HepG2 (cell line): ENCODE results near the gene VEGFB. TPM values are rescaled to one million over a fixed set of nuclear protein-coding genes. Genes with fewer than 3 reads are reported as not detected.

Experiments used
- CEBPG ChIP-seq: IDR thresholded peaks from 2 replicates; pipeline ENCODE4 v1.6.1; 2016
- ETV5 ChIP-seq: IDR thresholded peaks from 2 replicates; pipeline ENCODE4 v1.6.1; 2018; ENCODE audit warnings: missing biosample characterization, missing genetic modification reagents, inconsistent platforms, borderline replicate concordance
- GATAD1 ChIP-seq: IDR thresholded peaks from 2 replicates; pipeline ENCODE4 v1.6.1; 2016; ENCODE audit warnings: missing genetic modification reagents, missing compliant biosample characterization
- HCFC1 ChIP-seq: fragments of 150-350 bp; IDR thresholded peaks from 2 replicates; pipeline ENCODE4 v1.6.1; 2014; ENCODE audit warnings: low read depth, low read length
- HNRNPL ChIP-seq: fragments of 200-400 bp; formaldehyde crosslinking; IDR thresholded peaks from 2 replicates; pipeline ENCODE4 v1.6.1; 2017; ENCODE audit warnings: mild to moderate bottlenecking, low read depth, low read length
- HOXD1 ChIP-seq: sonication (generic); formaldehyde crosslinking; IDR thresholded peaks from 2 replicates; pipeline ENCODE4 v1.5.0; 2020; ENCODE audit warnings: missing genetic modification reagents
- IRF2 ChIP-seq: IDR thresholded peaks from 2 replicates; pipeline ENCODE4 v1.6.1; 2018; ENCODE audit warnings: missing genetic modification reagents, missing compliant biosample characterization
- KDM5B ChIP-seq: sonication (generic); formaldehyde crosslinking; IDR thresholded peaks from 2 replicates; pipeline ENCODE4 v1.4.0; 2020; ENCODE audit warnings: missing genetic modification reagents, mild to moderate bottlenecking, borderline replicate concordance
- NR1H2 ChIP-seq: sonication (generic); formaldehyde crosslinking; IDR thresholded peaks from 2 replicates; pipeline ENCODE4 v1.8.1; 2022; ENCODE audit warnings: low read depth, missing genetic modification reagents, borderline replicate concordance
- POLR2AphosphoS2 ChIP-seq: IDR thresholded peaks from 2 replicates; pipeline ENCODE4 v1.6.1; 2011; ENCODE audit warnings: low read depth, low read length, improper control_type of control experiment
- RAD21 ChIP-seq: fragments of 450-650 bp; formaldehyde crosslinking; IDR thresholded peaks from 2 replicates; pipeline ENCODE4 v1.5.0; 2020; ENCODE audit warnings: mild to moderate bottlenecking
- SP5 ChIP-seq: IDR thresholded peaks from 2 replicates; pipeline ENCODE4 v1.6.1; 2016; ENCODE audit warnings: low read depth, borderline replicate concordance
- YY1 ChIP-seq: IDR thresholded peaks from 2 replicates; pipeline ENCODE4 v1.6.1; 2011; ENCODE audit warnings: low read length, low read depth, moderate library complexity, mild to moderate bottlenecking; ENCODE audit not compliant: insufficient read depth, insufficient replicate concordance
- ZBTB7A ChIP-seq: sonication (generic); formaldehyde crosslinking; IDR thresholded peaks from 2 replicates; pipeline ENCODE4 v1.8.0; 2022; ENCODE audit warnings: mild to moderate bottlenecking, missing genetic modification reagents
- ZNF274 ChIP-seq: sonication (generic); formaldehyde crosslinking; IDR thresholded peaks from 2 replicates; pipeline ENCODE4 v1.5.1; 2020; ENCODE audit warnings: mild to moderate bottlenecking, missing genetic modification reagents
- ZNF709 ChIP-seq: sonication (generic); formaldehyde crosslinking; IDR thresholded peaks from 2 replicates; pipeline ENCODE4 v1.5.0; 2020; ENCODE audit warnings: mild to moderate bottlenecking, missing genetic modification reagents
- ZNF747 ChIP-seq: sonication (generic); formaldehyde crosslinking; IDR thresholded peaks from 2 replicates; pipeline ENCODE4 v1.8.1; 2023; ENCODE audit warnings: missing genetic modification reagents, mild to moderate bottlenecking, borderline replicate concordance
- ZNF878 ChIP-seq: sonication (generic); formaldehyde crosslinking; IDR thresholded peaks from 2 replicates; pipeline ENCODE4 v1.8.1; 2023; ENCODE audit warnings: mild to moderate bottlenecking, missing genetic modification reagents, moderate library complexity
- ZNF891 ChIP-seq: sonication (generic); formaldehyde crosslinking; IDR thresholded peaks from 2 replicates; pipeline ENCODE4 v1.5.0; 2020; ENCODE audit warnings: mild to moderate bottlenecking, missing genetic modification reagents
- polyA plus RNA-seq, 8 experiments: library from polyadenylated mRNA; depleted of rRNA in 3 of 8; stranded (reverse) in 7 of 8; unstranded in 1 of 8; fragments of >200 nt; fragmentation: Illumina TruSeq in 4 of 8; extraction: Trizol in 4 of 8; gene quantifications; 2 replicates each; pipeline versions ENCODE4 v1.2.1 to v1.2.3, GENCODE V29; 2011 to 2016; ENCODE audit warnings: low read depth in 4 of 8, missing spikeins in 1 of 8, mixed read lengths in 1 of 8; ENCODE audit not compliant: insufficient read depth in 1 of 8
- total RNA-seq, 5 experiments: library from RNA; depleted of rRNA; stranded (reverse); fragments of >200 nt; fragmentation: Illumina TruSeq; extraction: Trizol; gene quantifications; 2 replicates each; pipeline ENCODE4 v1.2.3, GENCODE V29; 2016; ENCODE audit warnings: low read depth in 1 of 5
- TF ChIP-seq, protein P1 (sequence below): sonication (generic); formaldehyde crosslinking; IDR thresholded peaks from 2 replicates; pipeline ENCODE4 v1.5.0; 2020; ENCODE audit warnings: mild to moderate bottlenecking, low read depth, missing genetic modification reagents, borderline replicate concordance
- TF ChIP-seq, protein P2 (sequence below), 2 experiments: sonication (generic) in 1 of 2; formaldehyde crosslinking in 1 of 2; IDR thresholded peaks; 2 replicates each; pipeline versions ENCODE4 v1.6.1 to v1.9.0; 2014 to 2022; ENCODE audit warnings: antibody characterized with exemption in 1 of 2, borderline replicate concordance in 1 of 2, inconsistent platforms in 1 of 2, low read depth in 1 of 2, missing genetic modification reagents in 1 of 2
- TF ChIP-seq, protein P3 (sequence below): sonication (generic); IDR thresholded peaks from 2 replicates; pipeline ENCODE4 v1.6.1; 2016; ENCODE audit warnings: low read depth, borderline replicate concordance

The VEGFB gene
- total and polyA plus RNA-seq, 2 of the 13 experiments (the other 11 are each of a cell fraction or from before 2014, with no cell fraction given), result 9.0 to 11.3 TPM

DNA sequence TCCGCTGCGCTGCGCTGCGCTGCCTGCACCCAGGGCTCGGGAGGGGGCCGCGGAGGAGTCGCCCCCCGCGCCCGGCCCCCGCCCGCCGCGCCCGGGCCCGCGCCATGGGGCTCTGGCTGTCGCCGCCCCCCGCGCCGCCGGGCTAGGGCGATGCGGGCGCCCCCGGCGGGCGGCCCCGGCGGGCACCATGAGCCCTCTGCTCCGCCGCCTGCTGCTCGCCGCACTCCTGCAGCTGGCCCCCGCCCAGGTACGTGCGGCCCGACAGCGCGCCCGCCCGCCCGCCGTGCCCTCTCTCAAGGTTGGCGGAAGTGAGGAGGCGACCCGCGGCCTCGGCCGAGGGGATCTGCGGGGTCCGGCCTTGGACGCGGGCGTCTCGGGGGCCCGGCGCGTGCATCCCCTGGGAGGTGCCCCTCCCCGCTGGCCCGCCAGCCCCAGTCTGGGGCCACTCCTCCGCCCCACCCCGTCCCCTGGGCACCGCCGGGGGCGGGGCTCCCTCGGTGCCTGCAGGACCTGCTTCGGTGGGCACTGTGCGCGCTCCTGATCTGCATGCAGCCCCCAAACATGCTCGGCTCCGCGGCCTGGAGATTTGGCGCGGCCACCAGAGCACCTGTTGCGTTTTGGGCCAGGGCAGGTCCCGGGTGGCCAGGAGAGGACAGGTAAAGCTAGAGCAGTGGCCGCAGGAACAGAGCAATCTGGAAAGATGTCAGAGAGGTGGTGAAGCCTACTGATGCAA is 429 bp downstream of the VEGFB start (continued):
- TF ChIP-seq SP5 (CRISPR knock-in tag) (peak; percentile 88), POLR2AphosphoS2 (no peak), ZNF747 (CRISPR knock-in tag) (0 out of 2 replicates have a peak, but pooled peaks have one; percentile 52), CEBPG (CRISPR knock-in tag) (no peak), ZNF709 (CRISPR knock-in tag) (peak; percentile 64; the same call in 1 of the 2 replicates), RAD21 (CRISPR knock-in tag) (peak; percentile 26; the same call in 1 of the 2 replicates), KDM5B (CRISPR knock-in tag) (peak; percentile 42; the same call in 1 of the 2 replicates), ZNF274 (CRISPR knock-in tag) (peak; percentile 74; the same call in 1 of the 2 replicates), ZNF891 (CRISPR knock-in tag) (no peak), YY1 (peak; percentile 53), GATAD1 (CRISPR knock-in tag) (no peak), ZBTB7A (CRISPR knock-in tag) (peak; percentile 78), NR1H2 (no peak), HOXD1 (CRISPR knock-in tag) (peak; percentile 77; the same call in 1 of the 2 replicates), HCFC1 (no peak), ETV5 (CRISPR knock-in tag) (peak; percentile 81; the same call in 1 of the 2 replicates), ZNF878 (CRISPR knock-in tag) (no peak), HNRNPL (peak; percentile 83), IRF2 (CRISPR knock-in tag) (peak; percentile 24; the same call in 1 of the 2 replicates)
- TF ChIP-seq, protein P1, sequence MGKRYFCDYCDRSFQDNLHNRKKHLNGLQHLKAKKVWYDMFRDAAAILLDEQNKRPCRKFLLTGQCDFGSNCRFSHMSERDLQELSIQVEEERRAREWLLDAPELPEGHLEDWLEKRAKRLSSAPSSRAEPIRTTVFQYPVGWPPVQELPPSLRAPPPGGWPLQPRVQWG (CRISPR knock-in tag), result no peak
- TF ChIP-seq, protein P2, sequence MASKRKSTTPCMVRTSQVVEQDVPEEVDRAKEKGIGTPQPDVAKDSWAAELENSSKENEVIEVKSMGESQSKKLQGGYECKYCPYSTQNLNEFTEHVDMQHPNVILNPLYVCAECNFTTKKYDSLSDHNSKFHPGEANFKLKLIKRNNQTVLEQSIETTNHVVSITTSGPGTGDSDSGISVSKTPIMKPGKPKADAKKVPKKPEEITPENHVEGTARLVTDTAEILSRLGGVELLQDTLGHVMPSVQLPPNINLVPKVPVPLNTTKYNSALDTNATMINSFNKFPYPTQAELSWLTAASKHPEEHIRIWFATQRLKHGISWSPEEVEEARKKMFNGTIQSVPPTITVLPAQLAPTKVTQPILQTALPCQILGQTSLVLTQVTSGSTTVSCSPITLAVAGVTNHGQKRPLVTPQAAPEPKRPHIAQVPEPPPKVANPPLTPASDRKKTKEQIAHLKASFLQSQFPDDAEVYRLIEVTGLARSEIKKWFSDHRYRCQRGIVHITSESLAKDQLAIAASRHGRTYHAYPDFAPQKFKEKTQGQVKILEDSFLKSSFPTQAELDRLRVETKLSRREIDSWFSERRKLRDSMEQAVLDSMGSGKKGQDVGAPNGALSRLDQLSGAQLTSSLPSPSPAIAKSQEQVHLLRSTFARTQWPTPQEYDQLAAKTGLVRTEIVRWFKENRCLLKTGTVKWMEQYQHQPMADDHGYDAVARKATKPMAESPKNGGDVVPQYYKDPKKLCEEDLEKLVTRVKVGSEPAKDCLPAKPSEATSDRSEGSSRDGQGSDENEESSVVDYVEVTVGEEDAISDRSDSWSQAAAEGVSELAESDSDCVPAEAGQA (IDR thresholded peaks at IDR 0.05; ENCODE audit: low read depth), result no peak
- TF ChIP-seq, protein P2 (CRISPR knock-in tag; IDR thresholded peaks at IDR 0.05; ENCODE audit: borderline replicate concordance), result no peak
- TF ChIP-seq, protein P3, sequence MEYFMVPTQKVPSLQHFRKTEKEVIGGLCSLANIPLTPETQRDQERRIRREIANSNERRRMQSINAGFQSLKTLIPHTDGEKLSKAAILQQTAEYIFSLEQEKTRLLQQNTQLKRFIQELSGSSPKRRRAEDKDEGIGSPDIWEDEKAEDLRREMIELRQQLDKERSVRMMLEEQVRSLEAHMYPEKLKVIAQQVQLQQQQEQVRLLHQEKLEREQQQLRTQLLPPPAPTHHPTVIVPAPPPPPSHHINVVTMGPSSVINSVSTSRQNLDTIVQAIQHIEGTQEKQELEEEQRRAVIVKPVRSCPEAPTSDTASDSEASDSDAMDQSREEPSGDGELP, result peak; percentile 13; the same call in 1 of the 2 replicates
